KMS-11 (cell line): ENCODE measurements around the gene TERT.

ENCODE experiments used
- H2AFZ ChIP-seq: fragments of 200-600 bp; sonication (generic); 2 replicates; pipeline ENCODE4 v1.6.1; 2016; ENCODE audit warnings: antibody characterized with exemption, mixed run types, low read depth
- H3K27ac ChIP-seq: fragments of 200-600 bp; sonication (generic); 2 replicates; pipeline ENCODE4 v1.6.1; 2016; ENCODE audit warnings: mild to moderate bottlenecking, mixed run types
- H3K27me3 ChIP-seq: fragments of 200-600 bp; sonication (generic); 2 replicates; pipeline ENCODE4 v1.6.1; 2017; ENCODE audit warnings: mild to moderate bottlenecking, low read depth, mixed run types, moderate library complexity; ENCODE audit not compliant: insufficient read depth
- H3K36me3 ChIP-seq: fragments of 200-600 bp; sonication (generic); 2 replicates; pipeline ENCODE4 v1.6.1; 2017; ENCODE audit warnings: mild to moderate bottlenecking, mixed run types; ENCODE audit not compliant: insufficient read depth
- H3K4me1 ChIP-seq: fragments of 200-600 bp; sonication (generic); 2 replicates; pipeline ENCODE4 v1.6.1; 2016; ENCODE audit warnings: mild to moderate bottlenecking, low read depth, mixed run types; ENCODE audit not compliant: poor library complexity, severe bottlenecking
- H3K4me2 ChIP-seq: fragments of 200-600 bp; sonication (generic); 2 replicates; pipeline ENCODE4 v1.7.0; 2016; ENCODE audit warnings: mild to moderate bottlenecking, mixed run types
- H3K4me3 ChIP-seq: fragments of 200-600 bp; sonication (generic); IDR thresholded peaks from 2 replicates; pipeline ENCODE4 v1.6.1; 2017; ENCODE audit warnings: low read depth, low read length, mixed read lengths; ENCODE audit not compliant: insufficient read depth
- H3K79me2 ChIP-seq: fragments of 200-600 bp; sonication (generic); 2 replicates; pipeline ENCODE4 v1.6.1; 2016; ENCODE audit warnings: low read depth, mixed run types; ENCODE audit not compliant: insufficient read depth
- H3K9ac ChIP-seq: fragments of 200-600 bp; sonication (generic); 2 replicates; pipeline ENCODE4 v1.6.1; 2016; ENCODE audit warnings: mild to moderate bottlenecking, mixed run types
- H4K20me1 ChIP-seq: fragments of 200-600 bp; sonication (generic); 2 replicates; pipeline ENCODE4 v1.6.1; 2016; ENCODE audit warnings: mild to moderate bottlenecking, mixed run types; ENCODE audit not compliant: insufficient read depth
- TF ChIP-seq, protein P1 (sequence below): fragments of 200-600 bp; sonication (generic); conservative IDR thresholded peaks from 2 replicates; pipeline ENCODE4 v1.6.1; 2017; ENCODE audit warnings: low read depth, mild to moderate bottlenecking, antibody characterized with exemption, low read length, moderate library complexity, mixed read lengths

TERT gene

DNA sequence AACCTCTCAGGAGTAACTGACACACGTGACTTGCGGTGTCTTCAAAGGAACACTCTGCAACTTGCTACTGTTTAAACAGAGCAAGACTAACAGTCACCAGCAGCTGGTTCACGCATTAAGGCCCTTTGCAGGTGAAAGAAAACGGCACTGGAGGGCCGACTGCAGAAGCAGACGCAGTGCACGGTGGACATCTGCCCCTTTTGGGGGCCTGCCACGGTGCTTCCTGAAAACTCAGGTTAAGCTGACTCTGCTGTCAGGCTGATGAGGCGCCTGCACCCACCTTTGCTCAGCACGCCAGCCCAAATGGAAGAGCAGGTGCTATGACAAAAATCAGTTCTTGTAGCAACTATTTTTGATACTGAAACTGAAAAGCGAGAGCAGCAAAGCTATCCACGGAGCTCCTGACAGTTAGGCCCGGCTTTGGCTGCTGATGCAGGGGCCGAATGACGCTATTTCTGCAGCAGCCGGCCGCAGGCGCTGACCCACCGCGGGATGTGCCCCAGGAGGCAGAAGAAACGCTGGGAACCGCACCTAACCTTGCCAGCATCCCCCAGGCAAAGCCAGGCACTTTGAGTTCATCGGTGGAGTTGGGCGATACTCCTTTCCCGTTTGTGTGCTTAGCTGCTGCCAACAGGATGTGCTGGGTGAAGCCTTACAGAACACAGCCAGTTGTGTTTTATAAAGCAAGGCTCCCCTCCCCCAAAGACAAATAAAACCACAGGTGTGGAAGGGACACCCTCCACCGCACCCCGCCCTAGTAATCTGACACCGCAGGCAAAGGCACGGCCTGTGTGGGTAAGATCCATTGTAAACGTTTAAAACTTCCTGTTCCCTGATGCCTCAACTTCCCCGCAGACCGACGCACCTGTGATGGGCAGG is 21.1 kb upstream of the TERT start:
- Histone ChIP-seq H3K4me2 (peak overlapping the region; percentile 85), H3K27me3 (no peaks in the 10 kb centered on the region), H3K9ac (peak overlapping the region; percentile 94), H3K4me1 (peaks cover 94% of the 10 kb centered on the region), H3K27ac (peak overlapping the region; percentile 100), H3K79me2 (peaks cover 34% of the 10 kb centered on the region), H4K20me1 (no peaks in the 10 kb centered on the region), H2AFZ (no peak overlapping the region), H3K36me3 (peaks cover 12% of the 10 kb centered on the region; the same call in 1 of the 2 replicates), H3K4me3 (peak overlapping the region; percentile 45)
- TF ChIP-seq, protein P1, sequence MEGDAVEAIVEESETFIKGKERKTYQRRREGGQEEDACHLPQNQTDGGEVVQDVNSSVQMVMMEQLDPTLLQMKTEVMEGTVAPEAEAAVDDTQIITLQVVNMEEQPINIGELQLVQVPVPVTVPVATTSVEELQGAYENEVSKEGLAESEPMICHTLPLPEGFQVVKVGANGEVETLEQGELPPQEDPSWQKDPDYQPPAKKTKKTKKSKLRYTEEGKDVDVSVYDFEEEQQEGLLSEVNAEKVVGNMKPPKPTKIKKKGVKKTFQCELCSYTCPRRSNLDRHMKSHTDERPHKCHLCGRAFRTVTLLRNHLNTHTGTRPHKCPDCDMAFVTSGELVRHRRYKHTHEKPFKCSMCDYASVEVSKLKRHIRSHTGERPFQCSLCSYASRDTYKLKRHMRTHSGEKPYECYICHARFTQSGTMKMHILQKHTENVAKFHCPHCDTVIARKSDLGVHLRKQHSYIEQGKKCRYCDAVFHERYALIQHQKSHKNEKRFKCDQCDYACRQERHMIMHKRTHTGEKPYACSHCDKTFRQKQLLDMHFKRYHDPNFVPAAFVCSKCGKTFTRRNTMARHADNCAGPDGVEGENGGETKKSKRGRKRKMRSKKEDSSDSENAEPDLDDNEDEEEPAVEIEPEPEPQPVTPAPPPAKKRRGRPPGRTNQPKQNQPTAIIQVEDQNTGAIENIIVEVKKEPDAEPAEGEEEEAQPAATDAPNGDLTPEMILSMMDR: no peak

DNA sequence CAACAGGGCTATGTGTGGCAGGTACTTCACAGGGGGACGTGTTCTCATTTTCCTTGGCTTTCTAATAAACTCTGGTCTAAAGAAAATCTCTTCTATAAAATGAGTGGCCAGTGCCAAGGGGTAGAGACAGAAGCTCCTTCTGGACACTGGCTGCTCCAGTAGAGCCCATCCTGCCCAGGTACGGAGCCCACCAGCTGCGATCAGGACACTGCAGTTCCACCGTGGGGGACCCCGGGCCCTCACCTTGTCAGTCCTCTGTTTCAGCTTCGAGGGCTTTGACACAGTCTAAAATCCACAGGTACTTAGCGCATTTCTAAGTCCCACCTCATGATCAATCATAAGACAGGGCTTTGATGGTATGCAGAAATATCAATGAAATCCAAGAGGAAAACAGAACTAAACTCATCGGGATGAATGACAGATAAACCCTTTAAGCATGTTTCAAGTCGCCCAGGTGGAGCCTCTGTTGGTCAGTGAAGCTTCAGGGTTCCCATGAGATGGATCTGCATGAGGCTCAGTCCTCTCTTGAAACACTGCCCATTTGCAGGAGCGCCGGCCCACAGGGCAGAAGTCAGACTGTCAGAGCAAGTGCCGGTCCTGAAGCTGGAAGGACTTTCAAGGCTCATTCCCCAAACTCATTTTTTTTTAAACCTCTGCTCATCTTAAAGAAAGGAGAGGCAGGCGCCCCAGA is 20.3 kb upstream of the TERT start:
- peak overlapping the region; percentile 100 for H3K27ac ChIP-seq
- no peak overlapping the region for H3K4me3 ChIP-seq
- peak overlapping the region; percentile 94 for H3K9ac ChIP-seq
- H3K4me1 ChIP-seq: peaks cover 94% of the 10 kb centered on the region
- peaks cover 26% of the 10 kb centered on the region for H3K79me2 ChIP-seq
- TF ChIP-seq, protein P1: no peak
- H2AFZ ChIP-seq: no peak overlapping the region
- H3K27me3 ChIP-seq: no peaks in the 10 kb centered on the region
- peaks cover 8% of the 10 kb centered on the region; the same call in 1 of the 2 replicates for H3K36me3 ChIP-seq
- peak overlapping the region; percentile 85 for H3K4me2 ChIP-seq
- H4K20me1 ChIP-seq: no peaks in the 10 kb centered on the region

DNA sequence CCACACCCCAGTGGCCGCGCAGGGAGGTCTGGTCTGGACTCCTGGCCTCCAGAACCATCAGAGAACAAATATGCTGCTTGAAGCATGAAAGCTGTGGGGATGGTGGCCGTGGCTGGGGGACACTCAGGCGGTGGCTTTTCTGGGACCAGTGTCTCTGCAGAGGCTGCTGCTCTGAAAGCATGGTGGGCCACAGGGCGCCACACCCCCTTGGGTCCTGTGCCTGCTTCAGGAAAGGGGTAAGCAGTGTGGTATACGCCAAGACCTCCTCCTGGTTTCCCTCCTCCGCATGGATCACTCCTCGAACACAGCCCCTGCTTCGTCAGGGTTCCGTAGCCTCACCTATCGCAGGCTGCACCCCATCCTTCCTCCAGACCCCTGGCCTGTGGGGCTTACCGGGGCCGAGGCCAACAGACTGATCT is 19.7 kb upstream of the TERT start:
- H2AFZ ChIP-seq: no peak overlapping the region
- peak overlapping the region; percentile 85 for H3K4me2 ChIP-seq
- H3K9ac ChIP-seq: peak overlapping the region; percentile 94
- no peaks in the 10 kb centered on the region for H3K27me3 ChIP-seq
- peak overlapping the region; percentile 100 for H3K27ac ChIP-seq
- no peaks in the 10 kb centered on the region for H4K20me1 ChIP-seq
- TF ChIP-seq, protein P1: no peak
- H3K4me1 ChIP-seq: peaks cover 94% of the 10 kb centered on the region
- no peak overlapping the region for H3K4me3 ChIP-seq
- peaks cover 4% of the 10 kb centered on the region; the same call in 1 of the 2 replicates for H3K36me3 ChIP-seq
- H3K79me2 ChIP-seq: peaks cover 20% of the 10 kb centered on the region; the same call in 1 of the 2 replicates

DNA sequence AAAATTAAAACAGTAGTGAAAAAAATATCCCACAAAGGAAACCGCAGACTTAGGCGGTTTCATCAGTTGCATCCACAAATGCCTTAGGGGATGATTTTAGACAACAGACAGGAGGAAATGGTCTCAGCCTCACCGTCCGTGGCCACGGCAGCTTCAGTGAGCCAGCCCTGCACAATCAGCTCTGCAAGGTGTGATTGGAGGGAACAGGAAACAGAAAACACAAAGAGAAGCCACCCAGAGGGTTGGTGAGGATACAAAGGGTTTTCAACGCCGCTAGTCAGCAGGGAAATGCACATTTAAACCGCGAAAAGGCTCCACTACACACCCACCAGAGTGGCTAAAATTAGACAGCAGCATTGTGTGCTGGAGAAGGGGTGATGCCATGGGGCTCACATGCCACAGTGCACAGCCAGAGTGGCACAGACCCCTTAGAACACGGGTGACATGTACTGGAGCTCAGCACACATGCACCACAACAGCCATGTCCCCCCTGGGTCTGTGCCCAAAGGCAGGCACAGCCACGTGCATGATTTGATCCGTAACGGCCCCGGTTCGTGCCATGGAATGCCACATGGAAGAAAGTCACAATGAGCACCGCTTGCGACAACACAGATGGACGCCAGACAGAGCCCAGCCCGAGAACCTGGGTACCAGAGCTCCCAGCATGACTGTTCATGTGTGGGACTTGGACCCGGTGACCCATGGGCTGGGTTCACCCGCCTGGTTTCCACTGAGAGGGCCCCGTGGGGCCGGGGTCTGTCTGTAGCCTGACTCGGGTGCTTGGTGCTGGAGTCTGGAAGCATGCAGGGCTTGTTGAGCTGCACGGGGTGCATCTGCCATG is 18.3 kb upstream of the TERT start:
- Histone ChIP-seq H3K79me2 (peaks cover 9% of the 10 kb centered on the region; the same call in 1 of the 2 replicates), H3K4me3 (peak overlapping the region; percentile 34), H3K9ac (peak overlapping the region; percentile 94), H3K27me3 (no peaks in the 10 kb centered on the region), H3K4me1 (peaks cover 85% of the 10 kb centered on the region), H3K4me2 (peak overlapping the region; percentile 85), H4K20me1 (no peaks in the 10 kb centered on the region), H3K36me3 (peaks cover under 1% of the 10 kb centered on the region; the same call in 1 of the 2 replicates), H2AFZ (no peak overlapping the region), H3K27ac (peak overlapping the region; percentile 100)
- TF ChIP-seq, protein P1: no peak; the same call in 1 of the 2 replicates
